ENCODE measurements around the gene OPCML.

GRCh38 chr11:132472411-132473172, 1059.7 kb downstream of the OPCML start:
- TF ChIP-seq CTCF (IDR thresholded peaks at IDR 0.05; ENCODE audit: low read length) (no peak), EZH2phosphoT487 (IDR thresholded peaks at IDR 0.05; ENCODE audit: low read length) (no peak)
